NCI-H2107 treated with DMSO at 0.1 percent for 48 hours (cell line): ENCODE results near the gene TOM1L2.
"Not testable (repeated sequence)": the region's sequence is repeated elsewhere in the genome, so short reads cannot be mapped to it uniquely, and the experiment has no call there.

Experiments
- DNase-seq: peaks from one replicate; lab custom pipeline; 2025; ENCODE audit not compliant: unreplicated experiment; lab: John Stamatoyannopoulos, UW

Gene TOM1L2

GRCh38 chr17:17810895-17811248 lies 161.3 kb downstream of the TOM1L2 start:
- no peak for DNase-seq

GRCh38 chr17:17810084-17810894 lies 161.9 kb downstream of the TOM1L2 start:
- no peak for DNase-seq

GRCh38 chr17:17809531-17810083 lies 162.6 kb downstream of the TOM1L2 start:
- DNase-seq = no peak

DNA sequence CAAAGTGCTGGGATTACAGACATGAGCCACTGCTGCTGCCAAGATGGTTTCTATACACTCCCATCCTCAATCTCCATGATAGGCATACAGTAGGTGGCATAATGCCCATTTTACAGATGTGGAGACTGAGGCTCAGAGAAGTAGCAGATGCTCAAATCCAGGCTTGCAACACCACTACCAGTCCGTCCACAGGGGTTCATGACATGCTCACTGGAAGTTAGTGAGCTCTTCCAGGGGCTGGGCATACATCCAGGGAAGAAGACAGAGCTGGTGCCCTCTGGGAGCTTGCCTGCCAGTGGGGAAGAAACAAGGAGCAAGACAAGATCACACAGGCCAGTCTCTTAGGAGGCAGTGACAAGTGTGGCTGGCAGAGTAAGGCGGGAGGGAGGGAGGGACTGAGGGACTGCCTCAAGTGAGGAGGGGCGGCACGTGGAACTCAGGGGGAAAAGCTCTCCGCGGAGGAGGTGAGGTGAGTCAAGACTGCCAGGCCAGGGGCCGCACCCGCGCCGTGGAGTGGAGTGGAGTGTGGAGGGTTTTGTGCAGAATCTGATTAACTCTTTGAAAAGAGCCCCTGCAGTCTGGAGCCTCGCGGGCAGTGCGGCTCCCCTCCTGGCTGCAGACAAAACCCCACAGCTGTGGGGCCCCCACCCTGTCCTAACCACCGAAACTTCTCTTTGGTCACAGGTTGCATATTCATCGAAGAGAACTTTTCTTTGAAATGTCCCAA lies 163.3 kb downstream of the TOM1L2 start:
- DNase-seq = no peak

DNA sequence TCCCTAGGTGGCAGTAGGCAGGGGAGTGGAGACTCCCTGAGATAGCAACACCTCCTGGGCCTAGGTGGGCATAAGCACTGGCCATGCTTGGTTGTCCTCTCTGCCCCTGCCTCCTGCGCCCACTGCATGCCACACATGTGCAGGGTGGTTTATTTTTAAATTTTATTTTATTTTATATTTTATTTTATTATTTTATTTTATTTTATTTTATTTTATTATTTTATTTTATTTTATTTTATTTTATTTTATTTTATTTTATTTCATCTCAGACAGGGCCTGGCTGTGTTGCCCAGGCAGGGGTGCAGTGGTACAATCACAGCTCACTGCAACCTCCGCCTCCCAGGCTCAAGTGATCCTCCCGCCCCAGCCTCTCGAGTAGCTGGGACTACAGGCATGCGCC lies 164.0 kb downstream of the TOM1L2 start:
- not testable (repeated sequence) for DNase-seq

- no peak for DNase-seq
These were observed 164.8 kb downstream of the TOM1L2 start for GRCh38 chr17:17807440-17807839.

- DNase-seq = no peak
These were observed 165.5 kb downstream of the TOM1L2 start for GRCh38 chr17:17806611-17807274.

- DNase-seq = no peak
These were observed 166.2 kb downstream of the TOM1L2 start for GRCh38 chr17:17806035-17806434.

GRCh38 chr17:17805575-17805974 lies 166.6 kb downstream of the TOM1L2 start:
- no peak for DNase-seq

- no peak for DNase-seq
These were observed 168.2 kb downstream of the TOM1L2 start for GRCh38 chr17:17804007-17804406.

DNA sequence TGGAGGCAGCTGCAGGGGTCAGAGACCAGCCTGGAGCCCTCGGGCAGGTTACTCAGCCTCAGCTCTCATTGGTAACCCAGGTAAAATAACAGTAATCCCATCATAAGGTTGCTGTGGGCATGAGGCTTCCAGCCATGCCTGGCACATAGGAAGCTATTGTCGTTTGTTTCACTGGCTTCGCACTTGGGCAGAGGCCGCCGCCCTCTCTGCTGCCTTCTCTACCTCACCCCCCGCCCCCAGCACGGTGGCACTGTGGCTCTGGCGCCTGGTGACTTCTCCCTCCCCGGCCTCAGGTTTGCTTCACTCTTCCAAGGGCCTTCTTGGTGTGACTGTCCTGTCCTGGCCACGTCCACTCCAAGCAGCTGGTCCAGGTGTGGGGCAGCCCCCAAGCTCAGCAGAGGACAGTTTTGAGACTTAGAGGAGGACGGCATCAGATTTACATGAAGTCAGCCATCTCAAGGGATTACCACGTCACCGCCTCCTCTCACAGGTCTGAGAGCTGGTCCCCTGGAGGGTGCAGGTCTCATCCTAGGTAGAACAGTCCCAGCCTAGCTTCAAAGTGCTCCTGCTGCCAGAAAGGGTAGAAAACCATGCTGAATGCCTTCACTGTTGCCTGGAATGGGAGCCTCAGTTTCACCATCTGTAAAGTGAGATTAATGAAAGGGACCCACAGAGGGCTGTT lies 170.3 kb downstream of the TOM1L2 start:
- DNase-seq = no peak

DNA sequence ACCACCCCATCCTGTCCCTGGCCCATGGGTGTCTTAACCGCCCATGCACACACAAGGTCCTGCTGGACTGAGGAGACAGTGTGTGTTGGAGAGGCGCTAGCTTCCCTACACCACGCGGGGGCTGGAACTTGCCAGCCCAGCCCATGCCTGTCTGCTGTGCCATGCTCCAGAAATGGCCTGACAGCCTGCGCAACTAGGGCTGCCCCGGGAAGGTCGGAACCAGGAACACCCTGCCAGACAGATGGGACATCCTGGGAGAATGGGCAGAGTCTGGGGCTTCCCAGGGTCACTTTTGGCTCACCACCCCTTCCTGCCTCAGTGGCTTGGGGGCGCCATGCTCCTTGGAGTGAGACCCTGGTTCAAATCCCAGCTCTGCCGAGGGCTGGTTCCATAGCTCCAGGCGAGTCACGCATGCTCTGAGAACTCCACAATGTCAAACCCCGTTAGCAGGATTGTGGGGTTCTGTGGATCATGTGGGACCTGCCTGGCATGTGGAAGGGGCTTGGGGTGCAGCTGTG lies 171.6 kb downstream of the TOM1L2 start:
- no peak for DNase-seq

DNA sequence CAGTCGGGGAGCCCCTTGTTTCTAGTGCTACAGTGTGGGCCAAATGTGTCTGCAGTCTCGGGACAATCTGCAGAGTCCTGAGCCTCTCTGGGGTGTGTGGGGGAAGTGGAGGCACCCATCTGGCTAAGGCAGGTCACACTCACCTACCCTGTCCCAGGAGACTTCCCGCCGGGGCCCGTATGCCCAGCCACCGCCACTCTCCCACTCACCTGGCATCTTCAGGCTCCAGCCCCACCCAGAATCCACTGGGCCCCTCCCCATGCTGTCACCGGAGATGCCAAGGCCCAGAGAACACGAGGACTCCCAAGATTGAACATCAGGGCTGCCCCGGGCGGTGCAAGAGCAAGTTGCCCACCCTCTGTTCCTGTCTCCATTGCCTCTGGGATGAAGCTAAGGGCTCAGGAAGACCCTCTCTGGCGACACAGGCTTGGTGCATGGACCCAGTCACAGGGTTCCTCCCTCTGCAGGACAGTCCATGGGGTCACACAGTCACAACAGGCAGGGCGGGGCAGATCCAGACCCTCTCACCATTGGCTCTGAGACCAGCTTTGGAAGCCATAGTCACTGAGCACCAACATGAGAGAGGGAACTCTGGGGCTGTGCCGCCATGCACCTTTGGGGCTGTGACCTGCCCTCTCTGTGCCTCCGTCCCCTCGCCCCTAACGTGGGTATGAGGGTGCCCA lies 173.5 kb downstream of the TOM1L2 start:
- no peak for DNase-seq

DNA sequence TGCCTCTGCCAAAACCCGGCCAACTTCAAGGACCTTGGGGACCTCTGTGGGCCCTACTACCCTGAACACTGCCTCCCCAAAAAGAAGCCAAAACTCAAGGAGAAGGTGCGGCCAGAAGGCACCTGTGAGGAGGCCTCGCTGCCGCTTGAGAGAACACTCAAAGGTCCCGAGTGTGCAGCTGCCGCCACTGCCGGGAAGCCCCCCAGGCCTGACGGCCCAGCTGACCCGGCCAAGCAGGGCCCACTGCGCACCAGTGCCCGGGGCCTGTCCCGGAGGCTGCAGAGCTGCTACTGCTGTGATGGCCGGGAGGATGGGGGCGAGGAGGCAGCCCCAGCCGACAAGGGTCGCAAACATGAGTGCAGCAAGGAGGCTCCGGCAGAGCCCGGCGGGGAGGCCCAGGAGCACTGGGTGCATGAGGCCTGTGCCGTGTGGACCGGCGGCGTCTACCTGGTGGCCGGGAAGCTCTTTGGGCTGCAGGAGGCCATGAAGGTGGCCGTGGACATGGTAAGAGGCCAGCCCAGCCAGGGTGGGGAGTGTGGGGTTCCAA lies 174.1 kb downstream of the TOM1L2 start:
- no peak for DNase-seq

GRCh38 chr17:17797119-17797809 lies 174.9 kb downstream of the TOM1L2 start:
- no peak for DNase-seq

- DNase-seq = no peak
These were observed 175.5 kb downstream of the TOM1L2 start for GRCh38 chr17:17796787-17797061.

GRCh38 chr17:17795946-17796786 lies 176.0 kb downstream of the TOM1L2 start:
- no peak for DNase-seq

DNA sequence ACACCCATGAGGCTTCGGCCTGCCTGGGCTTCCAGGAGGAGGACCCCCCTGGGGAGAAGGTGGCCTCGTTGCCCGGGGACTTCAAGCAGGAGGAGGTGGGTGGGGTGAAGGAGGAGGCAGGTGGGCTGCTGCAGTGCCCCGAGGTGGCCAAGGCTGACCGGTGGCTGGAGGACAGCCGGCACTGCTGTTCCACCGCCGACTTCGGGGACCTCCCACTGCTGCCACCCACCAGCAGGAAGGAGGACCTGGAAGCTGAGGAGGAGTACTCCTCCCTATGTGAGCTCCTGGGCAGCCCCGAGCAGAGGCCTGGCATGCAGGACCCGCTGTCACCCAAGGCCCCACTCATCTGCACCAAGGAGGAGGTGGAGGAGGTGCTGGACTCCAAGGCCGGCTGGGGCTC lies 176.9 kb downstream of the TOM1L2 start:
- no peak for DNase-seq

DNA sequence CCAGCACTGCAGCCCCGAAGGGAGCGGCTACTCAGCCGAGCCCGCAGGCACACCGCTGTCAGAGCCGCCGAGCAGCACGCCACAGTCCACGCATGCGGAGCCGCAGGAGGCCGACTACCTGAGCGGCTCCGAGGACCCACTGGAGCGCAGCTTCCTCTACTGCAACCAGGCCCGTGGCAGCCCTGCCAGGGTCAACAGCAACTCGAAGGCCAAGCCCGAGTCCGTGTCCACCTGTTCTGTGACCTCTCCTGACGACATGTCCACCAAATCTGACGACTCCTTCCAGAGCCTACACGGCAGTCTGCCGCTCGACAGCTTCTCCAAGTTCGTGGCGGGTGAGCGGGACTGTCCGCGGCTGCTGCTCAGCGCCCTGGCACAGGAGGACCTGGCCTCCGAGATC lies 177.8 kb downstream of the TOM1L2 start:
- DNase-seq = no peak
